Vagina (tissue), 2 donors: ENCODE data around the gene PTPRA. TPM values are rescaled to one million over a fixed set of nuclear protein-coding genes. Genes with fewer than 3 reads are reported as not detected.

Experiments used
- DNase-seq, 2 donors: peaks; one replicate each; pipeline ENCODE4 v3.0.0-alpha.2; 2017; ENCODE audit errors: extremely low spot score in 2 of 2
- H3K27ac ChIP-seq: fragments of 200-600 bp; sonication (generic); one replicate; pipeline ENCODE4 v1.5.1; 2019
- H3K27me3 ChIP-seq: fragments of 200-600 bp; sonication (generic); one replicate; pipeline ENCODE4 v1.5.1; 2019
- H3K36me3 ChIP-seq, 2 donors: fragments of 200-600 bp; sonication (generic); one replicate each; pipeline ENCODE4 v1.5.1; 2017 to 2019
- H3K4me1 ChIP-seq: fragments of 200-600 bp; sonication (generic); one replicate; pipeline ENCODE4 v1.5.1; 2019
- H3K4me3 ChIP-seq, 2 donors: fragments of 200-600 bp; sonication (generic); 1 replicate in 1 of 2; 2 replicates in 1 of 2; pipeline ENCODE4 v1.5.1; 2016 to 2019
- H3K9me3 ChIP-seq: fragments of 200-600 bp; sonication (generic); one replicate; pipeline ENCODE4 v1.5.1; 2019
- CTCF ChIP-seq, 3 experiments: fragments of 450-650 bp in 2 of 3; fragments of 200-600 bp in 1 of 3; sonication (generic) in 1 of 3; IDR thresholded peaks; one replicate each; pipeline ENCODE4 v1.5.1; 2017 to 2019; ENCODE audit warnings: antibody characterized with exemption in 3 of 3, mild to moderate bottlenecking in 2 of 3, moderate library complexity in 2 of 3
- POLR2A ChIP-seq, 2 donors: fragments of 450-650 bp; IDR thresholded peaks; one replicate each; pipeline ENCODE4 v1.6.1; 2017; ENCODE audit warnings: antibody characterized with exemption in 2 of 2, mild to moderate bottlenecking in 2 of 2, moderate library complexity in 2 of 2
- POLR2AphosphoS5 ChIP-seq, 2 donors: sonication (generic); formaldehyde crosslinking; IDR thresholded peaks; one replicate each; pipeline ENCODE4 v1.9.0; 2017; ENCODE audit warnings: antibody characterized with exemption in 2 of 2, mild to moderate bottlenecking in 2 of 2, low read depth in 1 of 2; ENCODE audit not compliant: insufficient read depth in 1 of 2
- intact Hi-C: fragments of 100-400 bp; cut with DNase I; formaldehyde crosslinking; loops from one replicate; pipeline ENCODE4 v1.15.1; 2023
- total RNA-seq: library from RNA; depleted of rRNA; stranded (reverse); fragments of >200 nt; gene quantifications from one replicate; pipeline ENCODE4 v1.2.3, GENCODE V29; 2016

Gene PTPRA
- total RNA-seq, 1 donor from 2014 or later: 45.7 TPM

DNA sequence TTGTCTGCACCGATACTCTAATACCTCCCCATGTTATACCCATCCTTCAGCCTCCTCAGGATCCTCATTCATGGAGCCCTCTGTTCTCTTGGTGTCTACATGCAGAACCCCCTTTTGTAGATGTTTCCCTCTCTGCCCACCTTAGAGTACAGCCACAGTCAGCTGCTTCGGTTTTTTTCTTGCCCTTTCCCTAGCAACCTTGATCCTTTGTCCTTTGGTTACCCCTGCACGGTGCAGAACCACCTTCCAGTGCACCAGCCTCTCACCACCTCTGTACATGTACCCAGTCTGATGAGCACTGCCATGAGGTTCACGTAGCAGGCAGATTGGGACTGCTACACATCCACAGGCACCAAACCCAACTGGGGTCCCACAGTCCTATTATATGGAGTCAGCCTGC lies 25.5 kb upstream of the PTPRA start:
- no peaks in the 10 kb centered on the region for H3K27me3 ChIP-seq
- peaks cover 0 to 9% of the 10 kb centered on the region in 2 donors for H3K36me3 ChIP-seq
- DNase-seq: peak; percentile 46 to 75
- no peaks in the 10 kb centered on the region for H3K9me3 ChIP-seq
- intact Hi-C loops: no loop called here
- H3K4me3 ChIP-seq: no peak overlapping the region
- H3K27ac ChIP-seq: no peak overlapping the region
- H3K4me1 ChIP-seq: peaks cover 10% of the 10 kb centered on the region
- no peak for TF ChIP-seq CTCF (IDR thresholded peaks at IDR 0.05)
- TF ChIP-seq POLR2A (IDR thresholded peaks at IDR 0.05): no peak
- no peak for TF ChIP-seq POLR2AphosphoS5 (IDR thresholded peaks at IDR 0.05; ENCODE audit: insufficient read depth in 1 of 2, low read depth in 1 of 2)

- peak in 1 of 2 donors; percentile 22 for DNase-seq
- TF ChIP-seq POLR2AphosphoS5 (IDR thresholded peaks at IDR 0.05; ENCODE audit: insufficient read depth in 1 of 2, low read depth in 1 of 2) (no peak), POLR2A (IDR thresholded peaks at IDR 0.05) (no peak), CTCF (IDR thresholded peaks at IDR 0.05) (no peak)
- Histone ChIP-seq H3K9me3 (no peaks in the 10 kb centered on the region), H3K36me3 (peaks cover 0 to 4% of the 10 kb centered on the region in 2 donors), H3K27me3 (no peaks in the 10 kb centered on the region), H3K4me3 (no peak overlapping the region), H3K4me1 (no peaks in the 10 kb centered on the region), H3K27ac (no peak overlapping the region)
- intact Hi-C loops: no loop called here
These were observed 23.8 kb upstream of the PTPRA start for GRCh38 chr20:2849529-2849928.

- TF ChIP-seq POLR2A (IDR thresholded peaks at IDR 0.05): no peak
- TF ChIP-seq POLR2AphosphoS5 (IDR thresholded peaks at IDR 0.05; ENCODE audit: insufficient read depth in 1 of 2, low read depth in 1 of 2): no peak
- no peak for TF ChIP-seq CTCF (IDR thresholded peaks at IDR 0.05)
- no peaks in the 10 kb centered on the region for H3K4me1 ChIP-seq
- no peaks in the 10 kb centered on the region for H3K9me3 ChIP-seq
- H3K27me3 ChIP-seq: no peaks in the 10 kb centered on the region
- peaks cover 0 to 4% of the 10 kb centered on the region in 2 donors for H3K36me3 ChIP-seq
- no peak overlapping the region for H3K27ac ChIP-seq
- DNase-seq: peak; percentile 13 to 79
- intact Hi-C loops: no loop called here
- no peak overlapping the region for H3K4me3 ChIP-seq
These were observed 22.2 kb upstream of the PTPRA start for GRCh38 chr20:2851086-2851485.

DNA sequence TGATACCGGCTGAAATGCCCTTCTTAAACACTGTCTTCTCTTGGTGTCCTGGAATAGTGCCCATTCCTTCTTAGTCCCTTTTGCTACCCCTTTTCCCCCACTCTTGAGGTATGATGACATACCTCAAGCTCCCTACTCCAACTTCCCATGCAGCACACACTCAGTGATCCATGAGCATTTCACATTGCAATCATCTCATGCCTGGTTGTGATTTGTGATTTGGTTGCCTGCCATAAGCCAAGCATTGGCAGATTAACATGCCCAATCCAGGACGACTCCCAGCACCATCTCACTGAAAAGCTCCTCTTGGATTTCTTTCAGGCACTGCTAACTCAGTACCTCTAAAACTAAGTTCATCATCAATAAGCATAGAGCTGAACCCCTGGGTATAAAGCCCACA lies 14.7 kb upstream of the PTPRA start:
- H3K27ac ChIP-seq: no peak overlapping the region
- no peaks in the 10 kb centered on the region for H3K27me3 ChIP-seq
- DNase-seq: no peak
- no peak for TF ChIP-seq POLR2A (IDR thresholded peaks at IDR 0.05)
- TF ChIP-seq CTCF (IDR thresholded peaks at IDR 0.05): no peak
- TF ChIP-seq POLR2AphosphoS5 (IDR thresholded peaks at IDR 0.05; ENCODE audit: insufficient read depth in 1 of 2, low read depth in 1 of 2): no peak
- H3K4me3 ChIP-seq: no peak overlapping the region
- intact Hi-C loops: no loop called here
- no peaks in the 10 kb centered on the region for H3K9me3 ChIP-seq
- no peaks in the 10 kb centered on the region for H3K4me1 ChIP-seq
- peaks cover 0 to 27% of the 10 kb centered on the region in 2 donors for H3K36me3 ChIP-seq

- intact Hi-C loops: no loop called here
- Histone ChIP-seq H3K4me3 (no peak overlapping the region), H3K27me3 (no peaks in the 10 kb centered on the region), H3K4me1 (no peaks in the 10 kb centered on the region), H3K9me3 (no peaks in the 10 kb centered on the region), H3K36me3 (peaks cover 0 to 33% of the 10 kb centered on the region in 2 donors), H3K27ac (no peak overlapping the region)
- no peak for DNase-seq
- no peak for TF ChIP-seq POLR2A (IDR thresholded peaks at IDR 0.05)
- TF ChIP-seq CTCF (IDR thresholded peaks at IDR 0.05): no peak
- no peak for TF ChIP-seq POLR2AphosphoS5 (IDR thresholded peaks at IDR 0.05; ENCODE audit: insufficient read depth in 1 of 2, low read depth in 1 of 2)
These were observed 13.8 kb upstream of the PTPRA start for GRCh38 chr20:2859330-2860121.
